Tongue (tissue), 1 donor: ENCODE measurements around the gene KCNA5. TPM values are rescaled to one million over a fixed set of nuclear protein-coding genes. Genes with fewer than 3 reads are reported as not detected.

Experiments used
- total RNA-seq: library from RNA; depleted of rRNA; stranded (reverse); fragments of >200 nt; gene quantifications from one replicate; pipeline ENCODE4 v1.2.3, GENCODE V29; 2014

Gene KCNA5
- total RNA-seq, 1 donor from 2014 or later = 3.7 TPM

Other genes with a start within 250 kb of the KCNA5 start
- gene KCNA1, start 134.0 kb upstream of the KCNA5 start, total RNA-seq = 4.4 TPM